Measurements from ENCODE around the gene IFNLR1. TPM values are rescaled to one million over a fixed set of nuclear protein-coding genes. Genes with fewer than 3 reads are reported as not detected.

Gene IFNLR1
- total RNA-seq, 2 donors from 2014 or later, result 0.36 to 2.0 TPM

DNA sequence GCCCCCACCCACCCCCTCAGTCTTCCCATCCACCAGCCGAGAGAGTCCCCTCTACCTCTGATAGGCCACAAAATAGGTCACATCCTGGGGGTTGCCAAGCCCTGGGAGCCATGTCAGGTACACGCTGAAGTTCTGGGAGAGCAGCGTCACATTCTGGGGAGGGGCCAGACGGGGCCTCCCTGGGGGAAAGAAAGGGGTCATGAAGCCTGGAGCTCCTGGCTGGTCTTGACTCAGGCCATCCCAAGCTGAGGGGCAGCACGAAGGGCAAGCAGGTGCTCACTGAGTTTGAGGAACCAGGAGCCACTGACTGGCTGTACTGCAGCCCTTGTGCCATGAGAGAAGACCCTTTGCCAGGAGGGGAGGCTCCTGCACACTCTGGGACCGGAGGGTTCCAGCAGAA, 6.4 kb downstream of the IFNLR1 start:
- no peaks in the 10 kb centered on the region for H3K36me3 Mint-ChIP-seq
- peaks cover 0 to 6% of the 10 kb centered on the region in 2 donors for H3K4me1 Mint-ChIP-seq (ENCODE audit: low read depth in 2 of 2)
- no peak overlapping the region for H3K4me3 Mint-ChIP-seq
- no peak for DNase-seq (ENCODE audit: low spot score)
- no peaks in the 10 kb centered on the region for H3K9me3 Mint-ChIP-seq
- no peak overlapping the region for H3K27ac Mint-ChIP-seq
- peaks cover 0 to 13% of the 10 kb centered on the region in 2 donors for H3K27me3 Mint-ChIP-seq
- peak; percentile 9 to 17 for ATAC-seq

- Mint-ChIP-seq H3K4me3 (no peak overlapping the region), H3K27me3 (peaks cover 0 to 16% of the 10 kb centered on the region in 2 donors), H3K9me3 (no peaks in the 10 kb centered on the region), H3K4me1 (ENCODE audit: low read depth in 2 of 2) (peaks cover 0 to 5% of the 10 kb centered on the region in 2 donors), H3K36me3 (no peaks in the 10 kb centered on the region), H3K27ac (no peak overlapping the region)
- DNase-seq (ENCODE audit: low spot score), result no peak
- ATAC-seq, result no peak
Observed at GRCh38 chr1:24179251-24179840, 7.7 kb downstream of the IFNLR1 start.

- no peaks in the 10 kb centered on the region for H3K36me3 Mint-ChIP-seq
- H3K4me3 Mint-ChIP-seq, result no peak overlapping the region
- DNase-seq (ENCODE audit: low spot score) (no peak), ATAC-seq (no peak)
- H3K9me3 Mint-ChIP-seq, result no peaks in the 10 kb centered on the region
- no peaks in the 10 kb centered on the region for H3K4me1 Mint-ChIP-seq (ENCODE audit: low read depth in 2 of 2)
- H3K27ac Mint-ChIP-seq, result no peak overlapping the region
- peaks cover 0 to 21% of the 10 kb centered on the region in 2 donors for H3K27me3 Mint-ChIP-seq
Observed at GRCh38 chr1:24178407-24178806, 8.7 kb downstream of the IFNLR1 start.

- ATAC-seq, result no peak
- no peak for DNase-seq (ENCODE audit: low spot score)
- no peaks in the 10 kb centered on the region for H3K9me3 Mint-ChIP-seq
- H3K27ac Mint-ChIP-seq, result no peak overlapping the region
- H3K4me1 Mint-ChIP-seq (ENCODE audit: low read depth in 2 of 2), result no peaks in the 10 kb centered on the region
- H3K4me3 Mint-ChIP-seq, result no peak overlapping the region
- peaks cover 0 to 22% of the 10 kb centered on the region in 2 donors for H3K27me3 Mint-ChIP-seq
- no peaks in the 10 kb centered on the region for H3K36me3 Mint-ChIP-seq
Observed at GRCh38 chr1:24177161-24177560, 9.9 kb downstream of the IFNLR1 start.

GRCh38 chr1:24175033-24175755, 11.9 kb downstream of the IFNLR1 start:
- ATAC-seq, result no peak
- no peak overlapping the region for H3K27ac Mint-ChIP-seq
- no peaks in the 10 kb centered on the region for H3K4me1 Mint-ChIP-seq (ENCODE audit: low read depth in 2 of 2)
- no peaks in the 10 kb centered on the region for H3K36me3 Mint-ChIP-seq
- no peaks in the 10 kb centered on the region for H3K9me3 Mint-ChIP-seq
- no peak overlapping the region for H3K4me3 Mint-ChIP-seq
- peaks cover 0 to 23% of the 10 kb centered on the region in 2 donors for H3K27me3 Mint-ChIP-seq
- no peak for DNase-seq (ENCODE audit: low spot score)

DNA sequence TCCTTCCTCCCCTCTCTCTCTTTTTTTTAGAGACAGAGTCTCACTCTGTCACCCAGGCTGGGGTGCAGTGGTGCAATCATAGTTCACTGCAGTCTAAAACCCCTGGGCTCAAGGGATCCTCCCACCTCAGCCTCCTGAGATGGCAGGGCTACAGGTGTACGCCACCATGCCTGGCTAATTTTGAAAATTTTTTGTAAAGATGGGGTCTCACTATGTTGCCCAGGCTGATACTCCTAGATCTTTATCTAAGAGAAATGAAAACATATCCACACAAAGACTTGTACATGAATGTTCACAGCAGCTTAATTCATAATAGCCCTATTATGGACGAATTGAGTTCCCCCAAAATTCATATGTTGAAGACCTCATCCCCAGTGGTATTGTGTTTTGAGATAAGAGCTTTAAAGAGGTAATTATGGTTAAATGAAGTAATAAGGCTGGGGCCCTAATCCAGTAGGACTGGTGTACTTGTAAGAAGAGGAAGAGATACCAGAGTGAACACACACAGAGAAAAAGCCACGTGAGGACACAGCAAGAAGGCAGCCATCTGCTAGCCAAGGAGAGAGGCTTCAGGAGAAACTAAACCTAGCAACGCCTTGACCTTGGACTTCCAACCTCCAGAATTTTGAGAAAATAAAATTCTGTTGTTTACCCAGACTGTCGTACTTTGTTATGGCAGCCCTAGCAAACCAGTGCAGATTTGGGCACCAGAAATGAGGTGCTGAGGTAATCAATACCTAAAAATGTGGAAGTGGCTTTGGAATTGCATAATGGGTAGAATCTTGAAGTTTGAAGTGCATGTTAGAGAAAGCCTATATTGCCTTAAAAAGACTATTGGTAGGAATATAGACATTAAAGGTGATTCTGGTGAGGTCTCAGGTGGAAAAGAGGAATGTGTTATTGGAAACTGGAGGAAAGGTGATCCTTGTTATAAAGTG, 13.2 kb downstream of the IFNLR1 start:
- Mint-ChIP-seq H3K4me3 (no peak overlapping the region), H3K27me3 (peaks cover 0 to 23% of the 10 kb centered on the region in 2 donors), H3K9me3 (no peaks in the 10 kb centered on the region), H3K4me1 (ENCODE audit: low read depth in 2 of 2) (no peaks in the 10 kb centered on the region), H3K27ac (no peak overlapping the region), H3K36me3 (no peaks in the 10 kb centered on the region)
- ATAC-seq (no peak), DNase-seq (ENCODE audit: low spot score) (no peak)

GRCh38 chr1:24172598-24172997, 14.5 kb downstream of the IFNLR1 start:
- H3K4me3 Mint-ChIP-seq, result no peak overlapping the region
- no peak overlapping the region for H3K27ac Mint-ChIP-seq
- H3K36me3 Mint-ChIP-seq, result no peaks in the 10 kb centered on the region
- no peak for ATAC-seq
- peaks cover 0 to 28% of the 10 kb centered on the region in 2 donors for H3K27me3 Mint-ChIP-seq
- DNase-seq (ENCODE audit: low spot score), result no peak
- H3K9me3 Mint-ChIP-seq, result no peaks in the 10 kb centered on the region
- no peaks in the 10 kb centered on the region for H3K4me1 Mint-ChIP-seq (ENCODE audit: low read depth in 2 of 2)

DNA sequence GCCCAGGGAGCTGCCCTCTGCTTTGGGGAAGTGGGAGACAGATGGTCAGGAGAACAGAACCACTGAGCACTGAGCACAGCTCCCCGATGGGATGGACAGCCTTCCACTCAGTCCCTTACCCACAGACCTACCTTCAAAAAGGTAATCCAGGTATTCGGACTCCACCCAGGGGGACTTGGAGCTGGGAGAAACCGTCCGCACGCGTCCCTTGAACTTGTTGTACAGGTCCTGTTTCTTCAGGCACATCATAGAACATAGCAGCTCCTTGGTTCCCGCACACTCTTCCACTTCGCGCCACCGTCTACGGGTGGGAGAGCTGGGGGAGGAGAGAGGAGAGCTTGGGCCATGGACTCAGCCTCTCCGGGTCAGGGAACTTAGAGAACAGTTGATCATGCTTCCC, 17.8 kb downstream of the IFNLR1 start:
- Mint-ChIP-seq H3K4me3 (no peak overlapping the region), H3K9me3 (no peaks in the 10 kb centered on the region), H3K4me1 (ENCODE audit: low read depth in 2 of 2) (no peaks in the 10 kb centered on the region), H3K27ac (no peak overlapping the region), H3K27me3 (peaks cover 0 to 26% of the 10 kb centered on the region in 2 donors), H3K36me3 (no peaks in the 10 kb centered on the region)
- DNase-seq (ENCODE audit: low spot score) (no peak), ATAC-seq (peak in 1 of 2 donors; percentile 43)

DNA sequence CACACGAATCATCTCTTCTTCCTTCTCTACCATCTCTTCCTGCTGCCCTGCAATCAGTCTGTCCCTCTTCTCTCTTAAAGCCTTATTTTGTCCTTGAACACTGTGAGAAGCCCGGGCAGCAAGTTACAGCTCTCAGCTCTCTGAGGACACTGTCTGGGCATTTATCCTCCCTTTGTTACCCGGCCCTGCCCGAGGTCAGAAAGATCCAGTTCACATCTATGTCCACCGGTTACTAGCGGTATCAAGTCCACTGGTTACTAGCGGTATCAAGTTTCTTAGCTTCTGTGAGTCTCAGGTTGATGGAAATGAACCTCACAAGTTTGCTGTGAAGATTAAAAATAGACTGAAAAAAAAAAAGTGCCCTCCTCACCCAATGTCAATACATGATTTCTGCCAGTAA, 18.8 kb downstream of the IFNLR1 start:
- no peaks in the 10 kb centered on the region for H3K9me3 Mint-ChIP-seq
- H3K27ac Mint-ChIP-seq, result no peak overlapping the region
- no peaks in the 10 kb centered on the region for H3K4me1 Mint-ChIP-seq (ENCODE audit: low read depth in 2 of 2)
- DNase-seq (ENCODE audit: low spot score) (no peak), ATAC-seq (no peak)
- peaks cover 0 to 16% of the 10 kb centered on the region in 2 donors for H3K27me3 Mint-ChIP-seq
- H3K36me3 Mint-ChIP-seq, result no peaks in the 10 kb centered on the region
- H3K4me3 Mint-ChIP-seq, result no peak overlapping the region

GRCh38 chr1:24167008-24167407, 20.1 kb downstream of the IFNLR1 start:
- no peaks in the 10 kb centered on the region for H3K36me3 Mint-ChIP-seq

DNA sequence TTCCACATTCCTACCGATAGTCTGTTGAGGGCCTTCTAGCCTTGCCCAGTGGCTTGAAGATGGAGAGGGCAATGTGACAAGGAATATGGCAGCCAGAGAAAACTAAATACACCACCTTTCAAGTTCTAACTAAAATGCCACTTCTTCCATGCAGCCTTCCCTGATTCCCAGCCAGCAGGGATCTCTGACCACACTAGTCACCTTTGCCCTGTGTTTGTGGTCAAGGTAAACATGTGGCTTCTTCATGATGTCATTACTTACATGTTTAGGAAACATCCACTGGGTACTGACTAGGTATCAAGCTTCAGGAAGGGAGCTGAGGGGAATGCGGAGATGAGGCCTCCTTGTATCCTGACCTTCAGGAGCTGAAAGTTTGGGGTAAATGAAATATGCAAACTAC, 21.6 kb downstream of the IFNLR1 start:
- Mint-ChIP-seq H3K27ac (no peak overlapping the region), H3K36me3 (no peaks in the 10 kb centered on the region), H3K27me3 (peaks cover 0 to 15% of the 10 kb centered on the region in 2 donors), H3K4me1 (ENCODE audit: low read depth in 2 of 2) (no peaks in the 10 kb centered on the region), H3K9me3 (no peaks in the 10 kb centered on the region), H3K4me3 (no peak overlapping the region)
- DNase-seq (ENCODE audit: low spot score), result no peak
- no peak for ATAC-seq

More at GRCh38 chr1:24167008-24167407, 20.1 kb downstream of the IFNLR1 start:
- Mint-ChIP-seq H3K4me1 (ENCODE audit: low read depth in 2 of 2) (no peaks in the 10 kb centered on the region), H3K27me3 (peaks cover 0 to 20% of the 10 kb centered on the region in 2 donors), H3K4me3 (no peak overlapping the region), H3K27ac (no peak overlapping the region), H3K9me3 (no peaks in the 10 kb centered on the region)
- no peak for ATAC-seq
- DNase-seq (ENCODE audit: low spot score), result no peak

GRCh38 chr1:24164004-24164403, 23.1 kb downstream of the IFNLR1 start:
- Mint-ChIP-seq H3K4me3 (no peak overlapping the region), H3K9me3 (no peaks in the 10 kb centered on the region), H3K27ac (no peak overlapping the region), H3K27me3 (peaks cover 0 to 14% of the 10 kb centered on the region in 2 donors), H3K4me1 (ENCODE audit: low read depth in 2 of 2) (no peaks in the 10 kb centered on the region), H3K36me3 (no peaks in the 10 kb centered on the region)
- ATAC-seq (no peak), DNase-seq (ENCODE audit: low spot score) (no peak)

GRCh38 chr1:24162201-24162600, 24.9 kb downstream of the IFNLR1 start:
- ATAC-seq (no peak), DNase-seq (ENCODE audit: low spot score) (no peak)
- Mint-ChIP-seq H3K4me1 (ENCODE audit: low read depth in 2 of 2) (no peaks in the 10 kb centered on the region), H3K36me3 (no peaks in the 10 kb centered on the region), H3K27ac (no peak overlapping the region), H3K4me3 (no peak overlapping the region), H3K27me3 (peaks cover 0 to 9% of the 10 kb centered on the region in 2 donors), H3K9me3 (no peaks in the 10 kb centered on the region)

- H3K27me3 Mint-ChIP-seq, result peaks cover 0 to 8% of the 10 kb centered on the region in 2 donors
- no peak overlapping the region for H3K4me3 Mint-ChIP-seq
- ATAC-seq, result no peak
- no peaks in the 10 kb centered on the region for H3K36me3 Mint-ChIP-seq
- no peak for DNase-seq (ENCODE audit: low spot score)
- H3K4me1 Mint-ChIP-seq (ENCODE audit: low read depth in 2 of 2), result no peaks in the 10 kb centered on the region
- H3K9me3 Mint-ChIP-seq, result no peaks in the 10 kb centered on the region
- no peak overlapping the region for H3K27ac Mint-ChIP-seq
Observed at GRCh38 chr1:24161270-24161669, 25.8 kb downstream of the IFNLR1 start.
